Smooth muscle cell of the coronary artery (primary cell): ENCODE results near the gene OR10H2. TPM values are rescaled to one million over a fixed set of nuclear protein-coding genes. Genes with fewer than 3 reads are reported as not detected.

ENCODE experiments used
- total RNA-seq: library from RNA; depleted of rRNA; stranded (reverse); fragments of >200 nt; gene quantifications from 2 replicates; pipeline ENCODE4 v1.2.3, GENCODE V29; 2014; ENCODE audit warnings: low replicate concordance

The OR10H2 gene
- not detected in 2 replicates for total RNA-seq

GRCh38 chr19:15727724-15728123, at the start of gene OR10H2:
Gene OR10H2, plus strand, starts transcription at chr19:15728024. Its CDS starts 20 bp downstream, at chr19:15728044.

GRCh38 chr19:15737722-15738121, 9.9 kb downstream of the OR10H2 start, which contains the start of gene OR10H3:
Gene OR10H3, plus strand, starts transcription at chr19:15737985. Its CDS starts 3,408 bp downstream, at chr19:15741393.

Other genes starting within 250 kb of the OR10H2 start
- gene PGLYRP2, start 248.5 kb upstream of the OR10H2 start, total RNA-seq, result not detected in 2 replicates
- gene CYP4F22, start 219.5 kb upstream of the OR10H2 start, total RNA-seq, result not detected in 2 replicates
- not detected in 2 replicates for gene CYP4F8, start 112.8 kb upstream of the OR10H2 start, total RNA-seq
- 0.23 TPM in 1 of 2 replicates, not detected in the other for gene CYP4F3, start 87.1 kb upstream of the OR10H2 start, total RNA-seq
- gene CYP4F12, start 54.9 kb upstream of the OR10H2 start, total RNA-seq, result 0.70 TPM in 1 of 2 replicates, not detected in the other
- not detected in 2 replicates for gene OR10H3, start 10.0 kb downstream of the OR10H2 start, total RNA-seq
- not detected in 2 replicates for gene OR10H5, start 59.6 kb downstream of the OR10H2 start, total RNA-seq
- gene OR10H1, start 87.6 kb downstream of the OR10H2 start, total RNA-seq, result not detected in 2 replicates
- gene CYP4F2, start 170.1 kb downstream of the OR10H2 start, total RNA-seq, result not detected in 2 replicates
- not detected in 2 replicates for gene CYP4F11, start 206.5 kb downstream of the OR10H2 start, total RNA-seq
- not detected in 2 replicates for gene OR10H4, start 221.0 kb downstream of the OR10H2 start, total RNA-seq